HG03469 (cell line): ENCODE results near the gene CARNS1.

Source experiments
- ATAC-seq: cut with Tn5 transposase; IDR thresholded peaks from one replicate; pipeline ENCODE4 v1.9.1; 2021; ENCODE audit warnings: mild to moderate bottlenecking, moderate library complexity, moderate number of reproducible peaks; ENCODE audit not compliant: unreplicated experiment

CARNS1 gene

DNA sequence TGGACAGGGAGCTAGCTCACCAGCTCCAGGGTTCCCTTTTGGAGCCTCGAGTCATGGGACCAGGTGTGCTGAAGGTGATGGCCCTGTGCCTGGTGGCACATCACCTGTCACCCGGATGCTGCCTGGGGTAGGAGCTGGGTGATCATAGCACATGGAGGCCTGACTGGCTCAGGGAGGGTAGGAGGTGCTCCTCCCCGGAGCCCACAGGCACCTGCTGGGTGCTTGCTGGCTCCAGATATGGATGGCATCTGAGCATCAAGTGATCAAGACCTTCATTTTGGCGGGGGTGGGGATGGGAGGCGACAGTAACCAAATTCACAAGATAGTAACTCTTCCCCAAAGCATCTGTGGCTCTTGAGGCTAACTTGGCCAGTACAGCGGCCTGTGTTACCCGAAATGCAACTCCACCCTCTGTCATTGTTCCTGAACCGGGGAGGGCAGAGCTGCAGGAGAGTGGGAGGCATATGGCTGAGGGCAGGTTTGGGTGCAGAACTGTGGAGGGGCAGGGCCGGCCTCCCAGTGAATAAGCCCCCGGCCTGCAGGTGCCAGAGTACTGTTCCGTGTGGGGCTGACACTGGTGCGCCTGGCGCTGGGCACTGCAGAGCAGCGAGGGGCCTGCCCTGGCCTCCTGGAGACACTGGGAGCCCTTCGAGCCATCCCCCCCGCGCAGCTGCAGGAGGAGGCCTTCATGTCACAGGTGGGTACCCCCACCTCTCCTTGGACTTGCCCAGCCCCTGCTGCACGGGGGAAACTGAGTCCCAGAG lies 6.9 kb upstream of the CARNS1 start:
- ATAC-seq, result no peak

DNA sequence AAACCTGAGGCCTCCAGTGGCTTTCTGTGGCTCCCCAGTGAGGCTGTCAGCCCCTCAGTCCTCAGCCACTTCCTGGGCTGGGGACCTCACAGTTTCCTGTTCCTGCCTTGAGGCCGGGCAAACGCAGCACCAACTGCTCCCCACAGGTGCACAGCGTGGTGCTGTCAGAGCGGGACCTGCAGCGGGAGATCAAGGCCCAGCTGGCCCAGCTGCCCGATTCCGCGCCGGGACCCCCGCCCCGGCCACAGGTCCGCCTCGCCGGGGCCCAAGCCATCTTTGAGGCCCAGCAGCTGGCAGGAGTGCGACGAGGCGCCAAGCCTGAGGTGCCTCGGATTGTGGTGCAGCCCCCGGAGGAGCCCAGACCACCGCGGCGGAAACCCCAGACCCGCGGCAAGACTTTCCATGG lies 6.2 kb upstream of the CARNS1 start:
- no peak for ATAC-seq

DNA sequence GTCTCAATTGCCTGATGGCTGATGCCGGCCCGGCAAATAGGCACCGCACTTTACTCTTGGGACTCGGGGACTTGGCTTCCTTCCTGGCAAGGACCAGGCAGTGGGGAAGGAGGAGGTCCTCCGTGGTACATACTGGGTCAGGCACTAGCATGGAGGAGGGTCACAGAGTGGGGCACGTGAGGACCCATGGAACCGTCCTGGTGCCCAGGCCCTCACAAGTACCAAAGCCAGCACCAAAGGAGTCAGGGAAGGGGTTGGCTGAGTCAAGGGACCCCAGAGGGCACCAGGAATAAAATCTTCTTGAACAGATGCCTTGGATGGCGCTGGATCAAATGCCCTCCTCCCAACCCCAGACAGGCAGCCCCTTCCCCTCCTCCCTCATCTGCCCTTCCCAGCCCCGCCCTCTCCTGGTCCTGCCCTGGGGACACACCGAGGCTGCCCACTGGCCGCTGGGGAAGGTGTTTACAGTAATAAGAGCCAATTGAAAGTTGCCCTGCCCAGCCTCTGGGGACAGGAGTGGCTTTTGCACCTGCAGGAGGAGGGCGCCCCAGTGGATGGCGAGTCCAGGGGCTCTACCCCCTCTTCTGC lies 5.6 kb upstream of the CARNS1 start:
- ATAC-seq, result no peak

DNA sequence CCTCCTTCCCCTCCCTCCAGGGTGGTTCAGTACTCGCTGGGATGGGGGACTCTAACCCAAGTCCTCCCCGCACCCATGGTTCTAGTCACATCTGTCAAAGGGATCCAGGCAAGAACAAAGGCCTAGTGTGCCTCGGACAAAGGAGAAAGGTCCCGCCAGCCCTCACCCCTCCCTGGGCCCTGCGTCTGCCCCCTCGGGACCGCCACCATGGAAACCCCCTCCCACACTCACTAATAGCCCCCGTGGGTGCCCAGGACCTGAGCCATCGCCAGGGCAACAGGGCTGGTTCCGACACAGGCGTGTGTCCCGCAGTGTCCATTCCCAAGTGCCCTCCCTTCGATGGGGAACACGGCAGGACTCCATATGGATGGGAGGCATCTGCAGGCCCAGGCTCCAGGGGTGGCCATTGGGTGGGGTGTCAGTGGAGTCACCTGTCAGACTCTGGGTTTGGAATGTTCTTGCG lies 5.1 kb upstream of the CARNS1 start:
- no peak for ATAC-seq

DNA sequence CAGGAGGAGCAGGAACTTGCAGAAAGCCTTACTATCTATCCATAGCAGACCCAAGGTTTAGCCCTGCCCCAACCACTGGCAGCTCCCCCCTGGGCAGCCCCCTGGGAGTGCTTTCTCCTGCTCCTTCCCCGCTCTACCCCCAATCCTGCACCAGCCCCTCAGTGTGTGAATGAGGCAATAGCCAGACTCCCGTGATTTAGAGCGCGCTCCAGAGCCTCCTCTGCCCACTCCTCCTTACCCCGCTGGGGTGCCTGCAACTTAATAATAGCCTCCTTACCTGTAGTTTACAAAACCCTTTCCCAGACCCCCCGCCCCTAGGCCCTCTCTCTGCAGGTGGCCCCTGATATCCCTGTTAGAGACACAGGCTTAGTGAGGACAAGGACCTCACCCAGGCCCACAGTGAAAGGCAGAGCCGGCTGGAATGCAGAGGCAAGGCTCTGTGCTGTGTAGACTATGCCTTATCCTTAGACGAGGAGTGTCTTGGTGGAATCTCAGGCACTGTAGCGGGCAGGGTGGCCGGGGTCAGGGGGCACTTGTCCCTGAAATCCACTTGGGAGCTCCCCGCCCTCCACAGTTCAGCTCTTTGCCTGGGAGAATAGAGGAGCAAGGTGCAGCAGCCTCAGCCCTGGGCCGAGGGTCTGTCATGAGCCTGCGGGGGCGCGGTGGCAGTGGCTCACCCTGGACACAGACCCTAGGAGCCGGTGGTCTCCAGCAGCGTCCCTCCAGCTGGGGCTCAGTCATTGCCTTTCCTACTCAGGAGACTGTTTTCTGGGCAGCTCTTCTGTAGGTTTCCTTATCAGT lies 4.3 kb upstream of the CARNS1 start:
- ATAC-seq, result no peak

DNA sequence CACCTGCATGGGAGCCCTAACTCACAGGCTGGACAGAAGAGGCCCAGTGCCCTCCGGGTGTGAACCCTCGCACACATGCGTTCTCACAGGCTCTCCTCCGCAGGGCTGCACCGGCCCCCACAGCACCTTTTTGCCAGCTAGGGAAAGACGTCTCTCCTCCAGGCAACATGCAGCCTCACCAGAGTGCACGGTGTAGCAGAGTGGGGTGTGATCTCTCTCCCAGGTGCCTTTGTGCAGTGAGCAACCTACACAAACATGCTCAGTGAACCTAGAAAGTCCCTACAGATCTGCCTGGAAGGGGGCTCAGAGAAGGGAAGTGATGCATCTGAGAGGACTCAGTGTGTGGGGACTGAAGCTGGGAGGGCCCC lies 3.7 kb upstream of the CARNS1 start:
- no peak for ATAC-seq

DNA sequence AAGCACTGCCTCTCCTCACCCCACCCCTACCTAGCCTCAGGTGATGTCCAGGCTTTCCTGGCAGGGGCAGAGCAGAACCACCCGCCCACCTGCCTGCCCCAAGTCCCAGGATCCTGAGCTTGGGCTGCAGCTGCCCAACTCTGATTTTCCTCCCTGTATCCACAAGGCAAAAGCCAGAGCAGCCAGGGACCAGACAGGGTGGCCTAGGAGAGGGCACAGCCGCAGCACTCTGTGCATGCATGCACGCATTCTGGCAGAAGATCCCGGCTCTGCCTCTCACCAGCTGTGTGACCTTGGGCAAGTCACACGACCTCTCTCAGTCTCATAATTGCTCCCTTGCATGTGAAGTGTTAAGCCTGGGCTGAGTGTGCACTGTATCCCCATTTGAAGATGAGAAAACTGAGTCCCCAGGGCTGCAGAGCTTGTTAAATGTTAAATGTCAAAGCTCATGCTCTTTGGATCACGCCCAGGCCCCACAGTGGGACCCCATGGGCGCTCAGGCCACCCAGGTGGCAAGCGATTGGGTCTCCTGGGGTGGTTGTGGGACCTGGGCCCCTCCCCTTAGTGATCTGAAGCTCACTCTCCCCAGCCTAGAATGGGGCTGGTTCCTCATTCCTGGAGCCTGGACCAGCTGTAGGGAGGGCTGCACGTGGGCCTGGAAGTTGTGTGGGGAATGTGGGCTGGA lies 2.8 kb upstream of the CARNS1 start:
- ATAC-seq, result no peak

DNA sequence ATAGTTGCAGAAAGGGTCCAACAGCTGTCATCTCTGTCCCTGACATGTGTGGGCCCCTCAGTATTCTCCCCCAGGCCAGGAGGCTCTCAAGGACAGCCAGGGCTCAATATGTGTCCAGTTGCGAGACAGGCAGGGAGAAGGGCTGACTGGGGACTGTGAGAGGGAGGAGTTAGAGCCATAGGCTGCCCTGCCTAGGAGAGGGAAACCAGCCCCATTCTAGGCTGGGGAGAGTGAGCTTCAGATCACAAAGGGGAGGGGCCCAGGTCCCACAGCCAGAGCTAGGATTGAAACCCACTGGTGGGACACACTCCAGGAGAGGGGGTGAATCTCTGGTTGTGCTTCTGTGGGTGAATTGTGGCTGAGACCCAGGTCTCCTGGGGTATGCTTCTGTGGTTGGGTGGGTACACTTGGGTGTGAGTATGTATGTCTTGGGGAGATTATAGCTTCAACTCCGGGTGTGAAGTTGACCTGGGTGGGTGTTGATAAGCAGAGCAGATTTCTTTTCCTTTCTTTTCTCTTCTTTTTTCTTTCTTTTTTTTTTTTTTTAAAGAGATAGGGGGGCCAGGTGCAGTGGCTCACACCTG lies 2.1 kb upstream of the CARNS1 start:
- ATAC-seq, result no peak

DNA sequence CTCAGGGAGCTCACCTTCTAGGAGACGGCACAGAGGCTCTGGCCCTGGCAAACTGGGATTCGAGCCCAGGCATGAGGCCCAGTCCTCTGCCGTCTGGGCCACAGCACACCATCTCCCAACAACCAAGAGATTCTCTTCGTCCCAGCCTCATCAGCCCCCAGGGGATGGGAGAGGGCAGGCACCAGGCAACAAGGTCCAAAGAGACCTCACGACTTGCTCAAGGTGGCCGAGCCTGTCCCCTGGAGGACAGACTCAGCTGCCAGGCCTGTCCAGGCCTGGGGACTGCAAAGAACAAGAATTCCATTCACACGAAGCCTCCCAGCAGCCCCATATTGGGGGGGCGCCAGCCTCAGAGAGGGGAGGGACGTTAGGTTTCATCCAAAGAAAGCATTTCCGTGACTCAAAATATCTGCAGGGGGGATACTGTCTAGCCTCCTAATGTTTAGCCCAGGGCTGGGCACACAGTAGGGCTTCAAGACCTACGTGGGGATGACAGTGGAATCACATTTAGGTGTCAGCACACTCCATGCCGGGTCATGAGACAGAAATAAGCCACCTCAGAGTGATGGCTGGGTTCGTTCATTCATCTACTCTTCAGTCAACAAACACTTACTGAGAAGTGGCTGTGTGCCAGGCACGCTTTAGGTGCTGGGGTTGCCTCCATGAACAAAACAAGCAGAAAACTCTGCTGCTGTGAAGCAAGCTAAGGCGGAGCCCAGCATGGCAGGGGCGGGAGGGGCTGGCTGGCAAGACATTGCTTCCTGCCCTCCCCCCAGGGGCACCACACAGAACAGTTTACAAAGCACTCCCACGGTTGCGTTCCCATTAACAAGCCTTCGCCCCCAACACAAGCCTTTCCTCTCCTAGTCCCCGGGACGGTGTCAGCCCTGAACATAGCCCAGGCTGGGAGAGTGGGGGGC lies 1.2 kb downstream of the CARNS1 start:
- no peak for ATAC-seq

DNA sequence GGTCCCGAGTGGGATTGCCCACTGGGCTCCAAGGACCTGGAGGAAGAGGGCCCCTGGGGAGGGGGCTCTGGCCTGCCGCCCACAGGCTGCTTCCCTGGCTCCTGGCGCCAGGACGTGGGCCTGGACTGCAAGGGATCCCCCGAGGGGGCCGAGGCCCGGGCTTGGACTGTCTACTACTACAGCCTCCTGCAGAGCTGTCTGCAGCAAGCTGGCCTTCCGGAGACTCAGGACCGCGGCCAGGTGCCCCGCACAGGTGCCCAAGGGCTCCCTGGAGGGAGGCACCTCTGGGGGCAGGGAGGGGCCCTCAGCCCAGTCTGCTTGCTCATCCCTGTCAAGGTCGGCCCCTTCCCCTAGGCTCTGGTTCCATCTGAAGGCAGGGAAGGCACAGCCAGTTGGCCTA lies 1.9 kb downstream of the CARNS1 start:
- no peak for ATAC-seq

DNA sequence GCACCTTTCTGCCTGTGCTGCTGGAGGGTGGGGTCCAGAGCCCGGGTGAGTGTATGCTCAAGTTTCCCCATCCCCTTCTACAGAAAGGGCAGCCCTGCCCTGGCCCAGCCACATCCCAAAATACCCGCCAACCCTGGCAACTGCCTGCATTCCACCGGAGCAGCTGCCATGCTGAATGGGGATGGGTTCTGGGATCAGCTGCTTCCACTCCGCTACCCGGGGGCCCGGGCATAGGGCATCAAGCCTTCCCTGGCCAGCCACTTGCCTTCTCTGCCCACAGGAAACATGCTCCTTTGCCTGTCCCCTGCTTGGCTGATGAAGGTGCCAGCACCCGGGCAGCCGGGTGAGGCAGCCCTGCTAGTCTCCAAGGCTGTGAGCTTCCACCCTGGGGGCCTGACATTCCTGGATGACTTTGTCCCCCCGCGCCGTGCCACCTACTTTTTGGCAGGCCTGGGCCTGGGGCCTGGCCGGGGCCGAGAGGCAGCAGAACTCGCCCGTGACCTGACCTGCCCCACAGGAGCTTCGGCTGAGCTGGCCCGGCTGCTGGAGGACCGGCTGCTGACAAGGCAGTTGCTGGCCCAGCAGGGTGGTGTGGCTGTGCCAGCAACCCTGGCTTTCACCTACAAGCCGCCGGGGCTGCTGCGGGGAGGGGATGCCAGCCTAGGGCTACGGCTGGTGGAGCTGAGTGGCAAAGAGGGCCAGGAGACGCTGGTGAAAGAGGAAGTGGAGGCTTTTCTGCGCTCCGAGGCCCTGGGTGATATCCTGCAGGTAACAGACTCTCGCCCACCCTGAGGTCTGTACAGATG lies 3.2 kb downstream of the CARNS1 start:
- no peak for ATAC-seq

DNA sequence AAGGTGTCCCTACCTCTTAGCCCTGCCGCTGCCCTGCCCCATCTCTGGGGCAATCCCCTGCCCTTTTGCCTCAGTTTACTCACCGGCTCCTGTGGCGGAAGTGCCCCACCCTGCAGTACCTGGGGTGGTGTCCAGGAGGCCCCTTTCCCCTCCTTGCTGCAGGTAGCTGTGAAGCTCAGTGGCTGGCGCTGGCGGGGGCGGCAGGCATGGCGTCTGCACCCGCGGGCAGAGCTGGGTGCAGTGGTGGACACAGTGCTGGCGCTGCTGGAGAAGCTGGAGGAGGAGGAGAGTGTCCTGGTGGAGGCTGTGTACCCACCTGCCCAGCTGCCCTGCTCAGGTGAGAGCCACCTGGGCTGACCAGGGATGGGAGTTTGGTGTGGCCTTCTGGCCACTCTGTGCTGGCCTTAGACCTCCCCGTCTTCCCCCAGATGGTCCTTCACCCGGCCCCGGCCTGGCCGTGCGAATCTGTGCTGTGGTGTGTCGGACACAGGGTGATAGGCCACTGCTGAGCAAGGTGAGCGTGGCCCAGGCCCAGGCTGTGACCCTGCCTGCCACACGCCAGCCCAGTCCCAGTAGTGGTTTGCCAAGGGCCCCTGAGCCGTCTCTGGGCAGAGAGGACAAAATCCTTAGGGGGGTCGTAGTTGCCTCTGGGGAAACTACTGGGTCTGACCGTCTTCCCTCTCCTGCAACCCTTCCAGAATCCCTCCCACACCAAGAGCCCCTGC lies 4.0 kb downstream of the CARNS1 start:
- no peak for ATAC-seq

DNA sequence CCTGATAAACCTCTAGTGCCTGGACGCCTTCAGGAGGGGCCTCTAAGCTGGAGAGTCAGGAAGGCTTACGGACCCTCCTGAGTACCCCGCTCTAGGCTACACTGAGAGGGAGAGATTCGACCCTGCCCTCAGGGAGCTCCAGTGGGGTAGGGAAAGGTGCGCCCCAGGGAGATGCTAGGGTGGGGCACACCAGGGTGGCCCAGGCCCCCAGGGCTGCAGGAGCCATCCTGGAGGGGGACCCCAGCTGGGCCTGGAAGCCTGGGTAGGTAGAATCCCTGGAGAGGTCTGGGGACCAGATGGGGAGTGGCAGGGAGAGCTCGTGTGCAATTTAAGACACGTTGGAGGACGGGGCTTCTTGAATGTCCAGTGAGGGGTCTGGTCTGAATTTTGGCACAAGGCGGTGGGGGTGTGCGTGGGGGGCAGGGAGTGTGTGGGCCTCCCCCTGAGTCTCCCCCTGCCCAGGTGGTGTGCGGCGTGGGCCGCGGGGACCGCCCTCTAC lies 4.7 kb downstream of the CARNS1 start:
- no peak for ATAC-seq

DNA sequence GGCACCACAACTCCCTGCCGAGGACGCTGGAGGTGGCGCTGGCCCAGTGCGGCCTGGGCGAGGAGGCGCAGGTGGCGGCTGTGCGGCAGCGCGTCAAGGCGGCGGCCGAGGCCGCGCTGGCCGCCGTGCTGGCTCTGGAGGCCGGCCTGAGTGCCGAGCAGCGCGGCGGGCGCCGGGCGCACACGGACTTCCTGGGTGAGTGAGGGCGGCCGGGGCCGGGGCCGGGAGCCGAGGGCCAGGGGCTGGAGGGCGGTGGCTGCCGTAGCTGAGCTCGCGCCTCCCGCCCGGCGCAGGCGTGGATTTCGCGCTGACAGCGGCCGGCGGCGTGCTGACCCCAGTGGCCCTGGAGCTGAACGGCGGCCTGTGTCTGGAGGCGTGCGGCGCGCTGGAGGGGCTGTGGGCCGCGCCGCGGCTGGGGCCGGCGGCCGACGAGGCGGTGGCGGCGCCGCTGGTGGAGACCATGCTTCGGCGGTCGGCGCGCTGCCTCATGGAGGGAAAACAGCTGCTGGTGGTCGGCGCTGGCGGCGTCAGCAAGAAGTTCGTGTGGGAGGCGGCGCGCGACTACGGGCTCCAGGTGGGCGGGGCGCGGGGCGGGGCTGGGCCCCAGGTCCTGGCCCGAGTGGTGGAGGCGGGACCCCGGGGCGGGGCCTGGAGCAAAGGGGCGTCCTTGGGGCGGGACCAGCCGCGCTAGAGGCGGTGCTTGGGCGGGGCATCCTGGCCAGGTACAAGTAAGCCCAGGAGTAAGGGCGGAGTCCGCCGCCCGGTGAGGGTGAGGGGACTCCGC lies 5.4 kb downstream of the CARNS1 start:
- peak; percentile 52 for ATAC-seq

DNA sequence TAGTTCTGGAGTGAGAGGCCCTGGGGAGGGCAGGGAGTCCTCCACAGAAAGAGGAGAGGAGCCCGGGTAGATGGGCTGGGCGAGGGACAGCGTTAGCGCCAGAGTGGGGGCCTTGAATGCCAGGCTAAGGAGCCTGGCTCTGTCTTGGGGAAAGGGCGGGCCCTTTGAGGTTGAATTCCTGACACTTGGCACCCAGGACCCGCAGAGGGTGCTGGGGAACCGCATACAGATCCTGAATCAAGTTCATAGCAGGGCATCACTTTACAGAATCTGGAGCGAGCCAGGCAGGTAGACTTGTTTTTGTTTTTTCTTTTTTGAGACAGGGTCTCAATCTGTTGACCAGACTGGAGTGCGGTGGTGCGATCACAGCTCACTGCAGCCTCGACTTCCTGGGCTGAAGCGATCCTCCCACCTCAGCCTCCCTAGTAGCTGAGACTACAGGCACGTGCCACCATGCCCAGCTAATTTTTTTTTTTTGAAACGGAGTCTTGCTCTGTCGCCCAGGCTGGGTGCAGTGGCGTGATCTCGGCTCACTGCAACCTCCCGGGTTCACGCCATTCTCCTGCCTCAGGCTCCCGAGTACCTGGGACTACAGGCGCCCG lies 6.1 kb downstream of the CARNS1 start:
- ATAC-seq, result no peak

DNA sequence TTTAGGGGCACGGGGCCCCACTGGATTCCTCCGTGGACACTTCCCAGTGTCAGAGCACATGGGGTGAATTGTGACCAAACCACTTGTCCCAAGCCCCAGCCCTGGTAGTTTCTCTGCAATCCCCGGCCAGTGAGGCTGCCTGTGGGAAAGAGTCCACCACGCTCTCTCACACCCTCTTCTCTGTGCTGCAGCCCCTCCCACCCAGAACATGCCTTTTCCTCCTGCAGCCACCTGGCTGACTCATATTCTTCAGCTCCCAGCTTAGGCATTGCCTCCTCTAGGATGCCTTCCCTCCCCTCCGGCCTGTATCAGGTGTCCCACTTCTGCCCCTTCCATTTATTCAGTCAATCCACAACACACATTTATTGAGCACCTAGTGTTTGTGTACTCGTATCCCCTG lies 7.4 kb downstream of the CARNS1 start:
- ATAC-seq, result no peak

DNA sequence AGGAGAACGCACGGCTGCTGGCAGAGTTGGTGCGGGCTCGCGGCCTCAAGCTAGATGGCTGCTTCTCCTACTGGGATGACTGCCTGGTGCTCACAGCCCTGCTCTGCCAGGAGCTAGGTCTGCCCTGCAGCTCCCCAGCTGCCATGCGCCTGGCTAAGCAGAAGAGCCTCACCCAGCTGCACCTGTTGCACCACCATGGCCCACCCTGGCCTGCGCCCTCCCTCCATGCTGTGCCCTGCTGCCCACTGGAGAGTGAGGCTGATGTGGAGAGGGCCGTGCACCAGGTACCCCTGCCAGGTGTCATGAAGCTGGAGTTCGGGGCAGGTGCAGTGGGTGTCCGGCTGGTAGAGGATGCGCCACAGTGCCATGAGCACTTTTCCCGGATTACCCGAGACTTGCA lies 8.0 kb downstream of the CARNS1 start:
- ATAC-seq, result no peak
